ENCODE data around the gene SAMD4A.

The SAMD4A gene

GRCh38 chr14:54776361-54777001, 209.6 kb downstream of the SAMD4A start:
- TF ChIP-seq ZNF274 (IDR thresholded peaks at IDR 0.05; ENCODE audit: low read depth, low read length): no peak
- H3K4me3 ChIP-seq (ENCODE audit: low read length): peak overlapping the region; percentile 10; the same call in 1 of the 2 replicates

GRCh38 chr14:54777395-54777794, 210.5 kb downstream of the SAMD4A start:
- H3K4me3 ChIP-seq (ENCODE audit: low read length): no peak overlapping the region; the same call in 1 of the 2 replicates
- TF ChIP-seq ZNF274 (IDR thresholded peaks at IDR 0.05; ENCODE audit: low read depth, low read length): no peak

GRCh38 chr14:54778618-54779345, 211.9 kb downstream of the SAMD4A start:
- TF ChIP-seq ZNF274 (IDR thresholded peaks at IDR 0.05; ENCODE audit: low read depth, low read length): no peak
- no peak overlapping the region for H3K4me3 ChIP-seq (ENCODE audit: low read length)

- no peak for TF ChIP-seq ZNF274 (IDR thresholded peaks at IDR 0.05; ENCODE audit: low read depth, low read length)
- no peak overlapping the region for H3K4me3 ChIP-seq (ENCODE audit: low read length)
These were observed 214.2 kb downstream of the SAMD4A start for GRCh38 chr14:54781080-54781479.

- no peak for TF ChIP-seq ZNF274 (IDR thresholded peaks at IDR 0.05; ENCODE audit: low read depth, low read length)
- no peak overlapping the region for H3K4me3 ChIP-seq (ENCODE audit: low read length)
These were observed 215.2 kb downstream of the SAMD4A start for GRCh38 chr14:54781961-54782750.

- no peak overlapping the region for H3K4me3 ChIP-seq (ENCODE audit: low read length)
- no peak for TF ChIP-seq ZNF274 (IDR thresholded peaks at IDR 0.05; ENCODE audit: low read depth, low read length)
These were observed 216.1 kb downstream of the SAMD4A start for GRCh38 chr14:54782751-54783659.

GRCh38 chr14:54783660-54784015, 216.7 kb downstream of the SAMD4A start:
- no peak for TF ChIP-seq ZNF274 (IDR thresholded peaks at IDR 0.05; ENCODE audit: low read depth, low read length)
- no peak overlapping the region for H3K4me3 ChIP-seq (ENCODE audit: low read length)

- no peak overlapping the region for H3K4me3 ChIP-seq (ENCODE audit: low read length)
- no peak for TF ChIP-seq ZNF274 (IDR thresholded peaks at IDR 0.05; ENCODE audit: low read depth, low read length)
These were observed 217.1 kb downstream of the SAMD4A start for GRCh38 chr14:54784060-54784459.

- no peak for TF ChIP-seq ZNF274 (IDR thresholded peaks at IDR 0.05; ENCODE audit: low read depth, low read length)
- no peak overlapping the region for H3K4me3 ChIP-seq (ENCODE audit: low read length)
These were observed 217.7 kb downstream of the SAMD4A start for GRCh38 chr14:54784657-54785056.

- TF ChIP-seq ZNF274 (IDR thresholded peaks at IDR 0.05; ENCODE audit: low read depth, low read length): no peak
- H3K4me3 ChIP-seq (ENCODE audit: low read length): no peak overlapping the region
These were observed 218.3 kb downstream of the SAMD4A start for GRCh38 chr14:54785136-54785777.

GRCh38 chr14:54785778-54786770, 219.1 kb downstream of the SAMD4A start:
- H3K4me3 ChIP-seq (ENCODE audit: low read length): no peak overlapping the region
- no peak for TF ChIP-seq ZNF274 (IDR thresholded peaks at IDR 0.05; ENCODE audit: low read depth, low read length)

- TF ChIP-seq ZNF274 (IDR thresholded peaks at IDR 0.05; ENCODE audit: low read depth, low read length): no peak
- H3K4me3 ChIP-seq (ENCODE audit: low read length): no peak overlapping the region
These were observed 219.9 kb downstream of the SAMD4A start for GRCh38 chr14:54786838-54787237.

All from GM08714 (cell line).